Measurements from ENCODE around the gene PLPP3.

DNA sequence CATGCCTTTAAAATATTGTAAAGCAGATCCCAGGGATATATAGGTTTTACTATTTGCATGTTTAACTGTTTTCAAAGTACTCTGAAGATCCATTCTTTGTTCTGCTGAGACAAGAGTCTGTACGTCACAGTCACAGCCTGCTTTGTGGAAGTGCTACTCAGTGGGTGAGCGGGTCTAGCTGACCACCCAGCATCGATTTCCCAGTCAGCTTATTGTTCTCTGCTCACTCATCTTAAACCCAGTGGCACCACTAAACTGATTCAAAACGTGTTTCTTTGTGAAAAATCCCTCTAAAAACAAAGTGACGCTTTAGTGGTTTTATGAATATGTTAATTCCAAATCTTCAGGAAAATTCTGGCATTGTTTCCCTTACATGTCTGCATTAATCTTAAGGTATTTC is 12.4 kb downstream of the PLPP3 start:
- TF ChIP-seq CTCF (IDR thresholded peaks at IDR 0.05) (no peak), ZFX (IDR thresholded peaks at IDR 0.05; ENCODE audit: borderline replicate concordance) (no peak)

All from 22Rv1 (cell line).